ENCODE measurements around the gene YWHAE.
A peak's percentile ranks its signal among the peaks of the same experiment; 100 is the strongest.
"Not testable (repeated sequence)": the region's sequence is repeated elsewhere in the genome, so short reads cannot be mapped to it uniquely, and the experiment has no call there.

Gene YWHAE

DNA sequence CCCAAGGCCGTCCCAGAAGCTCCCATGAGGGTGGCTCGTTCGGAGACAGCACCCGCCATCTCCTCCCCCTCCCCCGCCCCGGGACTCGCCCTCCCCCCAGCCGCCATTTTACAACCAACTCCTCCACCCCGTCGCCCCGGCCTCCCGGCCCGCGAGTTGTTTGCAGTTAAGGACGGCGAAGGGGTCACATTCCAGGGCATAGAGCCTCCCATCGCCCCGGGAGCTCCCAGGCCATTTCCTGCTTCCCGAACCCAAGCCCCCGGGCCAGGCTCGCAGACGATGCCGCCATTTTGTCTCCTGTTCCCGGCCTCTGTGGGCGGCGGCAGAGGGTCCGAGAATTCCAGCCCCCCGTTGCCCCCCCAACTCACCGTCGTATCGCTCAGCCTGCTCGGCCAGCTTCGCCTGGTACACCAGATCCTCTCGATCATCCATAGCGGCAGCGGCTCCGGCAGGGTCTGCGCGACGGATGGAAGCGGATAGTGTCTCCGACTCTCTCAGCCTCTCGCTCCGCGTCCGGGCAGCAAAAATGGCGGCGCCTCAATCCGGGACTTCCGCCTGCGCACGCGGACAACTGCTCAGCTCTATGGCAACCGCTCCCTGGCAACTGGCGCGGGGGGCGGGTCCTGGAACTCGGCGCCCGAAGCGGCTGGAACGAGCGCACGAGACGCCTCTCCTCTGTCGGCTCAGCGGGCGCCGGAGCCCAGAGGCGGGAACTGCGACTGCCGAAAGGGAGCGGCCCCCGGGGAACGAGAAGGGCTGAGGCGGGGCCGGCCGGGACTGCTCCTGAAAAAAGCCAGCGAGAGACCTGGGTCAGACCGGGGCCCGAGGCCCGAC is at the start of gene YWHAE:
TSS of gene YWHAE (minus strand) at position 544 of the 834 bp plus-strand sequence. CDS start at position 432, 112 bp downstream.
- peak; percentile 96 for DNase-seq

GRCh38 chr17:1449412-1449967 is 49.5 kb upstream of the YWHAE start:
- no peak for DNase-seq

- DNase-seq, result no peak
These were observed 47.0 kb upstream of the YWHAE start for GRCh38 chr17:1447052-1447451.

DNA sequence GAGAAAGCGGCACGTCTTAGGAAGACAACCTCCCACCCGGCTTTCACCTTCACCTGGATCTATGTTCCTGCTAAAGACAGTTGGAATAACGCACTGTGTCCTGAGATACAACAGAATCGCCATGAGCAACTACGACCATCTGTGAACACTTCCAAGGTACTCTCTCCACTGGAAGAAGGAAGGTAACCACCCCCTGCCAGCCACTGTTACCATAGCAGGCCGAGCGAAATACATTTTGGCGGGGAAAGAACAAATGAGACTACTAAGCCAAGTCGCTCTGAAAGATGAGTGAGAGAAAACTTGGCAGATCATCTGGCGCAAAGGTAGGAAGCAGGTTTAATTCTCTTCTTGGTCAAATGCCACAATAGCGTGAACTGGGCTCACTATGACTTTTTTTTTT is 46.2 kb upstream of the YWHAE start:
- DNase-seq, result no peak

DNA sequence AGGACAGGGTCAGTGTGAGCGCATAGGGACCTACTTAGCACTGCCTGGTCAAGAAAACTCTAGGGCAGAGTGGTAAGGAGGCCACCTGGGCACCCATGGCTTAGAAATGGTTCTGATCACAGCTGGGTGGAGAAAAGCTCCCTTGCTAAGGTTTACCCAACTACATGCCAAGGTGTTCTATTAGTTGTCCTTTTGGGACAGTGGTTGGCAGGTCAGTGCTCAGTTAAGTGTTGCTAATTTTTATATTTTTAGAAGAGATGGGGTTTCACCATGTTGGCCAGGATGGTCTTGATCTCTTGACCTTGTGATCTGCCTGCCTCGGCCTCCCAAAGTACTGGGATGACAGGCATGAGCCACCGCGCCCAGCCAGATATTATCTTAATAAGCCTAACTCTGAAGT is 45.7 kb upstream of the YWHAE start:
- not testable (repeated sequence) for DNase-seq

DNA sequence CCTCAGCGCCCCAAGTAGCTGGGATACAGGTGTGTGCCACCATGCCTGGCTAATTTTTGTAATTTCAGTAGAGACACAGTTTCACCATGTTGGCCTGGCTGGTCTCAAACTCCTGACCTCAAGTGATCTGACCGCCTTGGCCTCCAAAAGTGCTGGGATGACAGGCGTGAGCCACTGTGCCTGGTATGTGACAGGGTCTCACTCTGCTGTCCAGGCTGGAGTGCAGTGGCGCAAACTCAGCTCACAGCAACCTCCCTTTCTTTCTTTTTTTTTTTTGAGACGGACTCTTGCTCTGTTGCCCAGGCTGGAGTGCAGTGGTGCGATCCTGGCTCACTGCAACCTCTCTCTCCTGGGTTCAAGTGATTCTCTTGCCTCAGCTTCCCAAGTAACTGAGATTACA is 42.7 kb upstream of the YWHAE start:
- not testable (repeated sequence) for DNase-seq

DNA sequence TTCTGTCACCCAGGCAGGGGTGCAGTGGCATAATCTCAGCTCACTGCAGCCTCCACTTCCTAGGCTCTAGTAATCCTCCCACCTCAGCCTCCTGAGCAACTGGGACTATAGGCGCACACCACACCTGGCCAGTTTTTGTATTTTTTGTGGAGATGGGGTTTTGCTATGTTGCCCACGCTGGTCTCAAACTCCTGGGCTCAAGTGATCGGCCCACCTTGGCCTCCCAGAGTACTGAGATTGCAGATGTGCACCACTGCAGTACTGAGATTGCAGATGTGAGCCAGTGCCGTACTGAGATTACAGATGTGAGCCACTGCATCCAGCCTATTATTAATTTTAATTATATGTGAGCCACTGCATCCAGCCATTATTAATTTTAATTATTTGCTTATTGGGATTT is 42.2 kb upstream of the YWHAE start:
- no peak for DNase-seq

- DNase-seq, result no peak
These were observed 40.9 kb upstream of the YWHAE start for GRCh38 chr17:1440921-1441320.

GRCh38 chr17:1438593-1439083 is 38.6 kb upstream of the YWHAE start:
- DNase-seq, result peak; percentile 40

- no peak for DNase-seq
These were observed 35.3 kb upstream of the YWHAE start for GRCh38 chr17:1435326-1435725.

- DNase-seq, result no peak
These were observed 34.1 kb upstream of the YWHAE start for GRCh38 chr17:1434150-1434549.

DNA sequence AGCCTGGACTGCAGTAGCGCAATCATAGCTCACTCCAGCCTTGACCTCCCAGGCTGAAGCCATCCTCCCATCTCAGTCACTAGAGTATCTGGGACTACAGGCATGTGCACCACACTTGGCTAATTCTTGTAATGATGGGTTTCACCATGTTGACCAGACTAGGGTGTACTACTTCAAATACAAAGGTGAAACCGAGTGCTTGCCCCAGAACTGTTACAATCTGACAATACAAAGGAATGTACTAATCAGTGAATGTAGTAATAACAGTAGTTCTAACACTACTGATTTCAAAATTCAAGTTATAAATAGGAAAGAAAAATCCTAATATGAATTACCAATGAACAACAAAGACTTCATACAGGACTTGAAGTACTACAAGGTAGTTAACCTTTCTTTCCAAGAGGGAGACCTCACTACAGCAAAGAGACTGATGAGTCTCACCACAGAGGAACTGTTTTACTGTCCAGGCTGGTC is 31.6 kb upstream of the YWHAE start:
- no peak for DNase-seq

- no peak for DNase-seq
These were observed 23.6 kb upstream of the YWHAE start for GRCh38 chr17:1423456-1424135.

- DNase-seq, result peak; percentile 96
These were observed 22.9 kb upstream of the YWHAE start for GRCh38 chr17:1422885-1423284.

DNA sequence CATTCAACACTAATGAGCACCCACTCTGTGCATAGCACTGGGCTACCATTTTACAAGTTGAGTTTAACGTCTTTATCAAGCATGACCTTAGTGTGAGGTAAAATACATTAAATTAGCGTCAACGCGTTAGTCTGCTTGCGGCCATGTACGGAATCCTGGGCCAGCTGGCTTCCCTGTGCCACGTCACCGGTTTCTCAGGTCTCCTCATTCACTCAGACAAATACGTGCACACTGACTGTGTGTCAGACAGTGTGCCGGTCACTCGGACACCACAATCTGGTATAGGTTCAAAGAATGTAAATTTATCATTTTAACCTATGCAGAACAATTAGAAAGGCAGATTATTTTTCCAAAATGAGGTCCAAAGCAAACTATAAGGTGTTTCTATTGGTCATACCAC is 21.4 kb upstream of the YWHAE start:
- no peak for DNase-seq

- no peak for DNase-seq
These were observed 21.0 kb upstream of the YWHAE start for GRCh38 chr17:1420981-1421380.

DNA sequence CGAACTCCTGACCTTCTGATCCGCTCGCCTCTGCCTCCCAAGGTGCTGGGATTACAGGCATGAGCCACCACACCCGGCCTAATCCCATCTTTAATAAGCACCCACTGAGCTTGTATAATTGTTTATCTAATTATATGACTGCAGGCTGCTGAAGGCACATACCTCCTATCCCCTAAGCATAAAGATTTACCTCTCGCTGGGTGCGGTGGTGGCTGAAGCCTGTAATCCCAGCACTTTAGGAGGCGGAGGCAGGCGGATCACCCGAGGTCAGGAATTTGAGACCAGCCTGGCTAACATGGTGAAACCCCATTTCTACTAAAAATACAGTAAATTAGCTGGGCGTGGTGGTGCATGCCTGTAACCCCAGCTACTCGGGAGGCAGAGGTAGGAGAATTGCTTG is 20.1 kb upstream of the YWHAE start:
- no peak for DNase-seq

GRCh38 chr17:1418476-1418875 is 18.5 kb upstream of the YWHAE start:
- not testable (repeated sequence) for DNase-seq

DNA sequence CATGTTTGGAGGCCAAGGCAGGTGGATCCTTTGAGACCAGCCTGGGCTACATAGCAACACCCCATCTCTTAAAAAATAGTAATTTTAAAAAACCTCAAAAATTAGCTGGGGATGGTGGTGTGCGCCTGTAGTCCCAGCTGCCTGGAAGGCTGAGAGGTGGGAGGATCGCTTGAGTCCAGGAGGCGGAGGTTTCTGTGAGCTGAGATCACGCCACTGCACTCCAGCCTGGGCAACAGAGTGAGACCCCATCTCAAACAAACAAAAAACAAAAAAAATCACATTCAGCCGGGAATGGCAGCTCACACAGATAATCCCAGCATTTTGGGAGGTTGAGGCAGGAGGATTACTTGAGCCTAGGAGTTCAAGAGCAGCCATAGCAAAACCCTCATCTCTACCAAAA is 16.4 kb upstream of the YWHAE start:
- no peak for DNase-seq

- DNase-seq, result no peak
These were observed 14.6 kb upstream of the YWHAE start for GRCh38 chr17:1414634-1415033.

DNA sequence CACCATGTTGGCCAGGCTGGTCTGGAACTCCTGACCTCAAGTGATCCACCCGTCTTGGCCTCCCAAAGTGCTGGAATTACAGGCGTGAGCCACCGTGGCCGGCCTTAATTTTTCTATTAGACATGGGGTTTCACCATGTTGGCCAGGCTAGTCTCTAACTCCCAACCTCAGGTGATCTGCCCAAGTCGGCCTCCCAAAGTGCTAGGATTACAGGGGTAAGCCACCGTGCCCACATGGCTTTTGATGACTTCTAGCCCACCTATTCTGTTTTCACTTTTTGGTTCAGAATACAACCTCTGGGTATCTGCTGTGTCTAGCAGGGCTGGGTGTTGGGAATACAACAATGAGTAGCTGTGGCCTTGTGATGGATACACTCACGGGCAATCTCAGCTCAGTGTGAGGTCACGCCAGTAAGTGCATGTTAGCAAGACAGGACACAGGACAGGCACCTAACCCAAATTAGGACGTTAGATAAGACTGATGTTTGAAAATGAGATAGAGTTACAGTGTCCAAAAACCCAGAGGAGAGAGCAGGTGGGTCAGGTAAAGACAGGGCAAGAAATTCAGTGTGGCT is 14.1 kb upstream of the YWHAE start:
- no peak for DNase-seq

DNA sequence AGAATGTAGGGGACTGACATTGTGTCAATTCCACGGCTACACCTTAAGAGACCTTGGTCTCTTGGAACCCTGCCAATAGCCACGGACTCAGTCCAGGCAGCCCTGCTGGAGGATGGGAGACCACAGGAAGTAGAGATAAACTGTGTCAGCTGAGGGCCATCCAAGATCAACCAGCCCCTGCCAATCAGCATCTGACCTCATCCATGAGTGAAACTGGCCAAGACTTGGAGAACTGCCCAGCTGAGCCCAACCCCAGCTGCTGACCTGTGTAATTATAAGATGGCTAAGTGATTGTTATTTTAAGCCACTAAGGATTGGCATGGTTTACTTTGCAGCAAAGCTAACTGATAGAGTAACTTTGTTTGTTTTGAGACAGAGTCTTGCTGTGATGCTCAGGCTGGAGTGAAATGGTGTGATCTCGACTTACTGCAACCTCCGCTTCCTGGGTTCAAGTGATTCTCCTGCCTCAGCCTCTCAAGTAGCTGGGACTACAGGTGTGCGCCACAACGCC is 13.3 kb upstream of the YWHAE start:
- DNase-seq, result peak; percentile 71
